GM19372 (cell line): Measurements from ENCODE around the gene SIDT1.
A peak's percentile ranks its signal among the peaks of the same experiment; 100 is the strongest.

Experiments
- ATAC-seq: cut with Tn5 transposase; IDR thresholded peaks from one replicate; pipeline ENCODE4 v1.9.1; 2021; ENCODE audit warnings: mild to moderate bottlenecking, low read depth, moderate library complexity; ENCODE audit not compliant: unreplicated experiment

Gene SIDT1

GRCh38 chr3:113541519-113541918, 9.2 kb downstream of the SIDT1 start:
- no peak for ATAC-seq

- no peak for ATAC-seq
Observed at GRCh38 chr3:113545594-113545993, 13.2 kb downstream of the SIDT1 start.

GRCh38 chr3:113546414-113546893, 14.1 kb downstream of the SIDT1 start:
- ATAC-seq: peak; percentile 82

GRCh38 chr3:113548501-113548900, 16.1 kb downstream of the SIDT1 start:
- ATAC-seq: no peak

GRCh38 chr3:113551820-113552219, 19.5 kb downstream of the SIDT1 start:
- ATAC-seq: no peak

- ATAC-seq: peak; percentile 74
Observed at GRCh38 chr3:113552851-113553250, 20.5 kb downstream of the SIDT1 start.

GRCh38 chr3:113555138-113555537, 22.8 kb downstream of the SIDT1 start:
- ATAC-seq: no peak

- no peak for ATAC-seq
Observed at GRCh38 chr3:113556316-113556945, 24.1 kb downstream of the SIDT1 start.

- ATAC-seq: no peak
Observed at GRCh38 chr3:113556946-113557335, 24.6 kb downstream of the SIDT1 start.

- no peak for ATAC-seq
Observed at GRCh38 chr3:113557374-113557773, 25.0 kb downstream of the SIDT1 start.

GRCh38 chr3:113559009-113559408, 26.7 kb downstream of the SIDT1 start:
- ATAC-seq: no peak

GRCh38 chr3:113560271-113560670, 27.9 kb downstream of the SIDT1 start:
- no peak for ATAC-seq

GRCh38 chr3:113560831-113561623, 28.7 kb downstream of the SIDT1 start:
- ATAC-seq: no peak

- no peak for ATAC-seq
Observed at GRCh38 chr3:113565555-113565954, 33.2 kb downstream of the SIDT1 start.

GRCh38 chr3:113570158-113570557, 37.8 kb downstream of the SIDT1 start:
- ATAC-seq: no peak

- no peak for ATAC-seq
Observed at GRCh38 chr3:113571360-113571759, 39.0 kb downstream of the SIDT1 start.

- ATAC-seq: no peak
Observed at GRCh38 chr3:113573728-113574127, 41.4 kb downstream of the SIDT1 start.

- ATAC-seq: no peak
Observed at GRCh38 chr3:113574213-113574612, 41.9 kb downstream of the SIDT1 start.

- ATAC-seq: no peak
Observed at GRCh38 chr3:113575206-113575605, 42.9 kb downstream of the SIDT1 start.

GRCh38 chr3:113585228-113585627, 52.9 kb downstream of the SIDT1 start:
- no peak for ATAC-seq

- no peak for ATAC-seq
Observed at GRCh38 chr3:113585720-113586119, 53.4 kb downstream of the SIDT1 start.

- no peak for ATAC-seq
Observed at GRCh38 chr3:113588806-113589205, 56.5 kb downstream of the SIDT1 start.
